NCI-H2081 (cell line): ENCODE data around the gene DIAPH2.

Experiments
- DNase-seq, 2 experiments: peaks; one replicate each; lab custom pipeline; 2025; lab: John Stamatoyannopoulos, UW

DIAPH2 gene

GRCh38 chrX:97175147-97175546, 490.5 kb downstream of the DIAPH2 start:
- DNase-seq: no peak

DNA sequence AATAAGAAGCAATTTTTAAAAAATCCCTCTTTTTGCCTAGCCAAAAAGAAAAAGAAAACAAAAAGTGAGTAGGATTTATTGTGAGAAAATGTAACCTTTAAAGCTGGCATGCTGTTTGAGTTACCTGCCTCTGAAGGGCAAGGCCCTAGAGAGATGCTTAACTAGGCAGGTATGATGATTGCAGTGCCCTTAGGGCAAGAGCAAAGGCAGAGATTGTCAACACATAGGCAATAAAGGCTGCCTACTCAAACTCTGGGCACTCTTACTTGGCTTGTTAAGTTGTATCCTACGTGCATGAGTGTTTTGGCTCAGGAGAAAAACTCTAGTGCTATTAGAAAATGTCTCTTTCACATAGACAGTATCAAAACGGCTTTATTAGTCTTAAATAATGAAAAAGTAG, 505.0 kb downstream of the DIAPH2 start:
- DNase-seq: peak in 1 of 2 experiments; percentile 2

GRCh38 chrX:97199501-97199900, 514.9 kb downstream of the DIAPH2 start:
- DNase-seq: no peak

DNA sequence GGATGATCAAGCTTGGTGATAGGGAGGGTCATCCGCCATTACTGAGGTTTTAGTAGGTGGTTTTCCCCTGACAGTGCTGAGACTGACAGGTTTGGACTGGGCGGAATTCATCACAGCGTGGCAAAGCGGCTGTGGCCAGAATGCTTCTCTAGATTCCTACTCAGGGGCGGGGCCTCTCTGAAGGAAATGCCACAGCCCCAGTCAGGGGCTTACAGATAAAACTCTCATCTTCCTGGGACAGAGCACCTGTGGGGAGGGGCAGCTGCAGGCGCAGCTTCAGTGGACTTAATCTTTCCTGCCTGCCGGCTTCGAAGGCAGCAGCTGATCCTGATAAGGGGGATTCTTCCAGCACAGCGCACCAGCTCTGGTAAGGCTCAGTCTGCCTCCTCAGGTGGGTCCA, 515.8 kb downstream of the DIAPH2 start:
- DNase-seq: no peak

- DNase-seq: no peak
Observed at GRCh38 chrX:97210501-97210900, 525.9 kb downstream of the DIAPH2 start.

DNA sequence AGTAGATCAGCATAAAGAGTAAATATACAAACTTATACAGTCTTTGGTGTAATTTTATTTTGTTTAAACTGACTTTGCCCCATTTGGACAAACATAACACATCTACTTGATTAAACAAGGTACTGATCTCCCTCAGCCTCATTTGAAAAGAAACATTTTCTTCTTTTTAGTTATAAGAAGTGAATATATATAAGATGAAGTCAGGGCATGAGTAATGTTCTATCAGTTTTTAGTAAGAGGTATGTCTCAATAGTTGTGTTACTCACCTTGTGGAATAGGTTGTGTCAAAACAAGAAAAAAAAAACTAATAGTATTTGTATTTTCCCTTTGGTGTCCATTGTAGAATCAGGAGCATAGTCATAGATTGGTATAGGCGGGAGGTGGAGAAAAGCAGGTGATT, 526.4 kb downstream of the DIAPH2 start:
- DNase-seq: no peak

DNA sequence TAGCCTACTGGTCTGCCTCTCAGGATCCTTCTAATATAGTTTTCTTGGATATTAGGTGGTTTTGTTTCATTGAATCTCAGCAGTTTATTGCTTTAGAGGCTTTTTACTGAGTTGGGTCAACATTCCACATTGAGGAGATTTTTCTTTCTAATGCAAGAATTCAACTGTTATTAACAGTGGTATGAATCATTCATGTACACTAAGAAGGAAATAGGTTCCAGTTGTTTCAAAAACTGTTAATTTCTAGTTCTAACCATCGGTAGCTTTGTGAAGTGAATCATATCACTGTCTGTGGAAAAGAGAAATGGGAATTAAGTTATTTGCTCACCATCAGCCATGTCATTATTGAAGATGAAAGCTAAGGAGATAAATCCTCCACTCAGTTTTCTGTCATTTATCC, 530.5 kb downstream of the DIAPH2 start:
- DNase-seq: no peak

DNA sequence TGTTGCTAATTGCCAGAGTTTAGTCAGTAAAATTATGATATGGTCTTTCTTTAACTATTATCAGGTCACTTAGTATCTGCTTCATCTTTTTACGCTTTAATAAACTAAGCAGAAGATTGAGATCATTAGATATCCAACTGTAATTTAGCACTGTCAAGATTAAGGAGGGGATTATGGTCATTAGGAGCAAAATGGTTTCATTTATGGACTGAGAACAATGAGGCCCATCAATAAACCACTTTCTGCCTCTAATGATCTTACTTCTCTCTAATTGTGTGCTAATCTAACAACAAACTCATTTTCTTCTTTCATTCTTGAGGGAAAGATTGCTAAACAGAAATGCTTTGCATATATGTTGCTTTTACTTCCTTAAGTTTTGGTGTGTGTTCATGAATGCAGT, 539.5 kb downstream of the DIAPH2 start:
- no peak for DNase-seq

DNA sequence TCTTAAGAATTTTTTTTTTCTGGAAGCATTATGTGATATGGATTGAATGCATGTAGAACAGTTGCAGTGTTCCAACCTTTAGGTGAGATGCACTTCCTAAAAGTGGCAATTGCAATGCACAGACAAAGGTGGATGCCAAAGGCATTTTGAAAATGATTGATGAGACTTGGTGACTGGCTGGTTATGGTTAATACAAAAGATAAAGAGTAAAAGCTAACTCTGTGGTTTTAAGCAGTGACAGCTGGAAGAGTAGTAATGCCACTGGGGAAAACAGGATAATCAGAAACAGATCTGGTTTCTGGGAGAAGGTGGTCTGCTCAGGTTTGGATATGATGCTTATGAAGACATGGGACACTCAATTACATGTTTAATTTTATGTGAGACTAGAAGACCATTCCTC, 544.7 kb downstream of the DIAPH2 start:
- DNase-seq: no peak

DNA sequence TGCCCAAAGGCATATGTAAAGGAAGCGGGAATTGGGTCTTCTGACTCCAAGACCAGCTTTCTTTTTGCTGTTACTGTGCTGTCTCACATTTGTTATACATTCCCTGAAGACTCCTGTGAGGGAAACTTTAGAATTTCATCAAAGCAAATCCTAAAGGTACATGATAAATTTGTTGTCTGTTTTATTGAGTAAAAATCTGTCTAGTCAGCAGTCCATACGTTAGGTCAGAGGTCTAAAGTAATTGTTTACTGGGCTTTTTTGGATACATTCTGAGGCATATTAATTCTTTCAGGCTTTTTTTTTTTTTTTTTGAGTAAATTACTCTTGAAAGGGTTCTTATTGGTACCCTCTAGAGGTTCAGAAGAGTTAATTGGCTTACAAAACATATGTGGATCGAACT, 546.3 kb downstream of the DIAPH2 start:
- DNase-seq: no peak

GRCh38 chrX:97234471-97235081, 549.9 kb downstream of the DIAPH2 start:
- no peak for DNase-seq

- DNase-seq: no peak
Observed at GRCh38 chrX:97238632-97239031, 554.0 kb downstream of the DIAPH2 start.

DNA sequence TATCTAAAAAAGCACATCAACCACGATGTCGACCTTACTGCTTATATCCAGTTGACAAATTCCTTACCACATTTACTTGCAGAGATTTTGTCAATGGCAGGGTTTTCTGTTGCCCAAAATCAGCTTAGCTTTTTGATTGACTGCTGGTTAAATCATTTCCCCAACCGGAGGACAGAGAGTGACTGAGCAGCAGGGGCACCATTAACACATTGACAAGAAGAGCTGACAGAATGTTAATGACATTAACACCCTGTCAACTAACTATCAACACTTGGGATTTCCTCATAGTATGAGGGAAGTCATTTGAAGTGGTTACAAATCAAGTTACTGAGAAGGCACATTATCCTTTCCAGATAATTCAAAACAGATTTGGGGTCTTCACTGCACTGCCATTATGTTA, 567.5 kb downstream of the DIAPH2 start:
- DNase-seq: no peak

DNA sequence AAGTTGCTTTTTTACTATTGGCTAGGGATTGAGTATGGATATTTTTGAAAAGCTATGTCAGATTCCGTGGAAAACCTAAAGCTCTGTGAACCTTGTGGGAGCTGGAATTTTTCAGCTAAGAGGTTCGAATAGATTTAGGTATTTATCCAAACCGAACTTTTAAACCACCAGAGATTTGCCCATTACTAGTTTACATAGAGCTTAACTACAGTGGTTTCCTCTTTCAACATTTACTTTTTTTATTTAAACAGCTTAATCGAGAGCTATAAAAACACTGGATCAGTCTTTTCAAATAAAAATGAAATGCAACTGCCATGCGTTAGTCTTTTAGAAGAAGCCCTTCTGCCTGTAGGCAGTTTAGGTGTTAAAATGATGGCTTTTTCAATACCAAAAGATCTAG, 576.0 kb downstream of the DIAPH2 start:
- DNase-seq: peak in 1 of 2 experiments; percentile 41

DNA sequence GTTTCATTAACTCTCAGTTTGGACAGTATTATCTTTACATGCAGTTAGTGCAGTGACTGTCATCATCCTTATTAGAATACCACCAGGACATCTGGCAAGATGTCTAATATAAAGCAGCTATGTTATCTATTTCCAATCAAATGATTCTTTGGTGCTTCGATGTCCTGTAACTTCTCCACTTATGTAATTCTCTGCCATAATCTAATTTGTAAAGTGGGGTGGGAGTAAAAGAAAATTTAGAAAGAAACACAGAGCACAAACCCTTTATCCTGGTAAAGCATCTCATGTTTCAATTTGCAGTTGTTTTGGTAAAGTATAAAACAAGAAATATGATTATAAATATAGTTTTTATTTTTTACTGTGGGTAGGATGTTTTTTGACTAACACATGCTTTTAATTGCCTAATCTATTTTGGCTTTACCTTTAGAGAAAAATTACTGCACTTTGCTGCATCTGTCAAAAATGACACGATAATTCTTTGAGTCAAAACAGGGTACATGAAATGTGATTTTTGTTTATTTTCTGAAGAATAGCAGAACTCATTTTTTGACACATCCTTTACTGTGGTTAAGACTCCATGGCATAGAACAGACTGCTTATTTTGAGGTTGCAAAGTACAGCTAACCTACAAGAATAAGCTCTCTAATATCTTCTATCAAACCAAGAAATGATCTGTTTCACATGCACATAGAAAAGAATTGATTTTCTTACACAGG, 581.9 kb downstream of the DIAPH2 start:
- no peak for DNase-seq

DNA sequence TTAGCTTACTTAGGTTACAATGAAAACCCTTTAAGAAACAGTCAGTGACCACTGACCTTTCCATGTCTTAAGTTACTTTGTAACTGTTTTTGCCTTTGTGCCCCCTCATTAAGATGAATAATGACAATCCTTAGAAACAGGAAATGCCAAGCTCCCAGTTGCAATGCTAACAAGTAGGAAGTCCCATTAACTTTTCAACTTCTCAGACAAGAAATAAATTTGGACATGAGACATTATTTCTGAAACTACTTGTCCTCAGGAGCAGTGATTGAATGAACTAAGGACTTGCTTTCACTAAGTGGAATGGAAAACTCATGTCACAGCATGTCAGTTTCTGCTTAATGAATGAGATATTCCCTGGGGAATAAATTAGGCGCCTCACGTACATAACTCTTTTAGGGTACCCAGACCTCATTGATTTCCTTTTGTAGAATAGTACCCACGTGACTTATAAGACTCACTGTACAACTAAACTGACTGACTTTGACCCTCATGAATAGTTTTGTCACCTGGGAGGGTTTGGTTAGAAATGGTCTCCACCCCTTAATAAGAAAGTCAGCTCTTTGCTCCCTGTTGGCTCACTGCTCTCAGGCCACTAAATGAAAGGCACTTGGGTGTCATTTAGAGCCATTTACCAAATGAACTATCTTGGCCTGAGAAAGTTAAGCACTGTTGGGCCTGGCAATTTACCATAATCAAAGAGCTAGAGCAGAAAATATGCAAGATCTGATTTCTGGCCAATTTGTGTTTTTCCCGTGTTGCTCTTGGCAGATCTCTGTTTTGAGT, 582.9 kb downstream of the DIAPH2 start:
- DNase-seq: no peak

GRCh38 chrX:97268182-97268680, 583.6 kb downstream of the DIAPH2 start:
- no peak for DNase-seq

- no peak for DNase-seq
Observed at GRCh38 chrX:97284531-97284930, 599.9 kb downstream of the DIAPH2 start.

DNA sequence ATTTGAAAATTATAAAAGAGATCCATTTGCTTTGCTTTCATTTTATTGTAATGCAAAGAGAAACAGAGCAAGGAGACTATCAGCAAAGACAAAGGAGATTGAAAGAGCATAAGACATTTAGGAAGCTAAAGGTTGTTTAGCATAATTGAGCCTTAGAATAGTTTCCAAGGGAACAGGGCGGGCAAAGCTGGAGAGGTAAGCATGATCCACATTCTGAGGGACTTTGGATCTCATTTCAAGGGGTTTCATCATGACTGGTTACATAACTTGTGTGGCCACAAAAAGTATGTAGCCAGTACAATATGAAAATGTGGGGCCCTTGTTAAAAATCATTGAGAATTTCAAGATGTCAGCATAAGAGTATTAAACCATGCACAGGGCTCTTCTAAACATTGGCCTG, 605.6 kb downstream of the DIAPH2 start:
- DNase-seq: no peak

- DNase-seq: no peak
Observed at GRCh38 chrX:97294041-97294440, 609.4 kb downstream of the DIAPH2 start.

GRCh38 chrX:97295954-97296353, 611.3 kb downstream of the DIAPH2 start:
- DNase-seq: no peak

DNA sequence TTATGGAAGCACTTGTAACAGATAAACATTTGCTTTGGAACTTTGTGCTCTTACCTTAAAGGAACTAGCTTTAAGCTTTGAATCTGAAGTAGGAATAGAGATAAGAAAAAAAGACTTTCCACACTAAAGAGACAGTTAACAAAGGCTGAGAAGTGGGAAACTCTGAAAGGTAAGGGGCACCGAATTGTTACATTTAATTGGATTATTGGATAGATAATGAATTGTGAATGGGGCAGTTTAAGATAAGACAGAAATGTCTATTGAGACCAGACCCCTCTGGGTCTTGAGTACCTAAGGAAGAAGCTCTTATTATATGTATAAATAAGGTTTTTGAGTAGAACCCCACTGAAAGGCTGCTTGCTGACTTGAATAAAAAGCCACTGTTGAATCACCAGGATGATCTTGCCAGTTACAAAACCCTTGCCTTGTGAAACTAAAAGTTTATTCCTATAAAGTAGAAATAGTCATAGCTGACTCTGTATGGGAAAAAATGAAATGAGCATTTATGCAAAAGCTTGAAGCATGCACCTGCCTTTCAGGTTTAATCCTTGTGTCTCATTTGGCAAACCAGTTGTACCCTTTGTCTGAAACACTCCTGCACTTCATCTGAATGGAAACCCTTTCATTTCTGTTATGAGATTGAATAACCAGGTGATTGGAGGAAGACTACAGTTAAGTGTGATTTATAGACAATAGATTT, 622.3 kb downstream of the DIAPH2 start:
- no peak for DNase-seq
